ENCODE measurements around the gene GRIK3. TPM values are rescaled to one million over a fixed set of nuclear protein-coding genes. Genes with fewer than 3 reads are reported as not detected.
"Not testable (repeated sequence)": the region's sequence is repeated elsewhere in the genome, so short reads cannot be mapped to it uniquely, and the experiment has no call there.

Gene GRIK3
- total RNA-seq, 2 experiments from 2014 or later: not detected

DNA sequence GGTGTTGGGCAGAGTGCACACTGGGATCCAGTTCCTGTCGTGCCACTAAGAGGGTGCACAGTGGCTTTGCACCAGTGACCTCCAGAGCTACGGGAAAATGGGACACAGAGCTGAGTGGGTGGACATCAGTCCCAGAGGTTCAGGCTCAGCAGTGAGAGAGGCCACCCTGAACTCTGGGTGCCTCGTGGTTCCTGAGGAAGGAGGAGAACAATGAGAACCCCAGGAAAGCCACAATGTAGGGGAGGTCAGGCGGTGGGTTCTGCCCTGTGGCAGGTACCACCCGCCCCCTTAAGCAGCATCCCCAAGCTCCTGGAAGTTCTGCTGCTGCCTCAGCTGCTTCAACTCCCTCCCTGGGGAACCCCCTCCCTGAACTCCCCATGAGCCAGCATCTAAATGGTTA is 112.2 kb downstream of the GRIK3 start:
- H3K4me1 Mint-ChIP-seq: no peaks in the 10 kb centered on the region
- CTCF ChIA-PET: no interaction called here
- H3K27ac Mint-ChIP-seq: no peak overlapping the region
- no peaks in the 10 kb centered on the region for H3K27me3 Mint-ChIP-seq
- DNase-seq: no peak
- H3K9me3 Mint-ChIP-seq (ENCODE audit: low read depth): no peaks in the 10 kb centered on the region
- no peak overlapping the region for H3K4me3 Mint-ChIP-seq
- no peaks in the 10 kb centered on the region for H3K36me3 Mint-ChIP-seq
- no peak for ATAC-seq

DNA sequence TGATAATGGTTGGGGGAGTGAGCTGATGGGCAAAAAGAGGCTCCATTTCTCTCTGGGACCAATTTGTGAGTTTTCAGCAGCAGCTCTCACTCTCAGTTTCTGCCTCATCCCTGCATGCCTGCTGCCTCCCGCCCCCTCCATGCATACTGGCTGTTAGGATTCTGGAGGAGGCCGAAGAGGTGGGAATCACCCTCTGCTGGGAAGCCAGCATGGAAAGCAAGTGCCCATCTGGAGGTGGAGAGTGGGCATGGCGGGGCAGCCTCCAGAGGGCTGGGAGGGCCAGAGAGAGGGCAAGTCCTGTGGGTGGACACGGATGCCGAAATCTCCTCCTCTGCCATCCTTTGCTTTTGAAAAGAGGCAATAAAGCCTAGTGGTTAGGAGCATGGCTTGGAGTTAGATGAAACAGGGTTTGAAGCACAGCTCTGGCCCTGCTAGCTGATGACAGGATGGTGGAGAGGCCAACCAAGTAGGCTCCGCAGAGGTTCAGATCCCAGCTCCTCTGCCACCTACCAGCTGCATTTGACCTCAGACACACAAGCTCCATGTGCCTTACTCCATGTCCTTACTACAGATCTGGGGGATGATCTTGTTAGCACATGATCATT is 113.4 kb downstream of the GRIK3 start:
- Mint-ChIP-seq H3K4me1 (no peaks in the 10 kb centered on the region), H3K4me3 (no peak overlapping the region), H3K27me3 (no peaks in the 10 kb centered on the region), H3K36me3 (no peaks in the 10 kb centered on the region), H3K27ac (no peak overlapping the region), H3K9me3 (ENCODE audit: low read depth) (no peaks in the 10 kb centered on the region)
- CTCF ChIA-PET: no interaction called here
- ATAC-seq (no peak), DNase-seq (peak; percentile 32)

DNA sequence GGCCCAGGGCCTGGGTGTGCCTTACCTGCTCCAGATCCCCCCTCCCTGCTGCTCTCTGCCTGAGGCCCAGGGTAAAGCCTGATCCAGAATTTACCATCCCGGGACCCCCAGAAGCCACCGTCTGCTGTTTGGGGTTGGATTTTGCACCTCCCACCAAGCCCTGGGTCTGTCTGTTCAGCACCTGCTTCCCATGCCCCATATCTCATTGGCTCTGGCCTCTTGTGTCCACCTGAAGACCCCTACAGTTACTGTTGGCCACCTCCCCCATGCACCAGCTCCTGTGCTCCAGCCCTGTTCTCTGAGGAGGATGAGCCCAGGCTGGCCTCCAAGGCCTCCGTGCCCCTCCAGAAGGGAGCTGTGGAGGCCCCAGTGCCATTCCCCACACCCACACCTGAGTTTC is 113.9 kb downstream of the GRIK3 start:
- H3K27me3 Mint-ChIP-seq: no peaks in the 10 kb centered on the region

DNA sequence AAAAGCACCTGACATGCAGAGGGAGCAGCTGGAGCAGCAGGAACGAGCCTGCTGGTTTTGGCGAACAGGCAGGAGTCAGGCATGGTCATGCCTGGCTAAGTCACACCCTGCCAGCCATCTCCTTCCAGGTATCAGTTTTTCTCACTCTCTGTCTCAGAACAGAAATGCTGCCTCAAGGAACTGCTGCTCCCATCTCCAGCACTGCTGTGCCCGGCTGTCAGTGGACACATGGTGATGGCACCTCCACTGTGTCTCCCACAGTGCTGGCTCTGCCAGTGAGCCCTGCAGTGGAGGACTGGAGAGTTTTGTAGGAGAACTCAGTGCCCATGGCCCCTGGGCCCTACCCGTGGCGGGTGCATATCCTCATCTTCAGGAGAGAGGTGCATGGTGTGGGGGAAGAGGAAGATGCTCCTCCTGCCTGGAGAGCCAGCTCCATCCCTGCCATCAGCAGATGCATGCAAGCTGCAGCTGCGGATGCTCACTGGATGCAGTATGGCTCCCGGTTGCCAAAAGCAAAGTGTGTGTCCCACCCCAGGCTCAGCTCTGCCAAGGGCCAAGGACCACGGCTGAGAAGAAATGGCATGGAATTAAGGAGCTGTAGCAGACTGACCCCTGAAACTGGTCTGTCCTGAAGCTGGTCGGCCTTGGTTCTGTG is 114.7 kb downstream of the GRIK3 start:
- DNase-seq (peak; percentile 28), ATAC-seq (no peak)
- no peaks in the 10 kb centered on the region for H3K36me3 Mint-ChIP-seq
- H3K27ac Mint-ChIP-seq: no peak overlapping the region
- H3K4me1 Mint-ChIP-seq: no peaks in the 10 kb centered on the region
- H3K27me3 Mint-ChIP-seq: no peaks in the 10 kb centered on the region
- no peaks in the 10 kb centered on the region for H3K9me3 Mint-ChIP-seq (ENCODE audit: low read depth)
- H3K4me3 Mint-ChIP-seq: no peak overlapping the region
- CTCF ChIA-PET: no interaction called here

More for the DNA sequence above, 113.9 kb downstream of the GRIK3 start:
- no peak overlapping the region for H3K27ac Mint-ChIP-seq
- no peak for ATAC-seq
- H3K4me3 Mint-ChIP-seq: no peak overlapping the region
- DNase-seq: no peak
- no peaks in the 10 kb centered on the region for H3K4me1 Mint-ChIP-seq
- H3K9me3 Mint-ChIP-seq (ENCODE audit: low read depth): no peaks in the 10 kb centered on the region
- no peaks in the 10 kb centered on the region for H3K36me3 Mint-ChIP-seq
- CTCF ChIA-PET: no interaction called here

- no peaks in the 10 kb centered on the region for H3K27me3 Mint-ChIP-seq
- no peak for ATAC-seq
- CTCF ChIA-PET: no interaction called here
Observed at GRCh38 chr1:36918604-36919003, 115.7 kb downstream of the GRIK3 start.

GRCh38 chr1:36916542-36916941 is 117.8 kb downstream of the GRIK3 start:
- H3K27me3 Mint-ChIP-seq; H3K4me3 Mint-ChIP-seq; H3K36me3 Mint-ChIP-seq; H3K27ac Mint-ChIP-seq; ATAC-seq; H3K4me1 Mint-ChIP-seq; H3K9me3 Mint-ChIP-seq (ENCODE audit: low read depth); CTCF ChIA-PET: not testable (repeated sequence)
- peak; percentile 18 for DNase-seq

More at GRCh38 chr1:36918604-36919003, 115.7 kb downstream of the GRIK3 start:
- Mint-ChIP-seq H3K36me3 (no peaks in the 10 kb centered on the region), H3K27ac (no peak overlapping the region), H3K4me1 (no peaks in the 10 kb centered on the region), H3K9me3 (ENCODE audit: low read depth) (no peaks in the 10 kb centered on the region), H3K4me3 (no peak overlapping the region)
- no peak for DNase-seq

GRCh38 chr1:36913484-36914060 is 120.7 kb downstream of the GRIK3 start:
- Mint-ChIP-seq H3K9me3 (ENCODE audit: low read depth) (no peaks in the 10 kb centered on the region), H3K27ac (no peak overlapping the region), H3K27me3 (no peaks in the 10 kb centered on the region), H3K4me3 (no peak overlapping the region), H3K4me1 (no peaks in the 10 kb centered on the region), H3K36me3 (no peaks in the 10 kb centered on the region)
- CTCF ChIA-PET: no interaction called here
- no peak for ATAC-seq
- no peak for DNase-seq

GRCh38 chr1:36913016-36913415 is 121.3 kb downstream of the GRIK3 start:
- CTCF ChIA-PET: no interaction called here

DNA sequence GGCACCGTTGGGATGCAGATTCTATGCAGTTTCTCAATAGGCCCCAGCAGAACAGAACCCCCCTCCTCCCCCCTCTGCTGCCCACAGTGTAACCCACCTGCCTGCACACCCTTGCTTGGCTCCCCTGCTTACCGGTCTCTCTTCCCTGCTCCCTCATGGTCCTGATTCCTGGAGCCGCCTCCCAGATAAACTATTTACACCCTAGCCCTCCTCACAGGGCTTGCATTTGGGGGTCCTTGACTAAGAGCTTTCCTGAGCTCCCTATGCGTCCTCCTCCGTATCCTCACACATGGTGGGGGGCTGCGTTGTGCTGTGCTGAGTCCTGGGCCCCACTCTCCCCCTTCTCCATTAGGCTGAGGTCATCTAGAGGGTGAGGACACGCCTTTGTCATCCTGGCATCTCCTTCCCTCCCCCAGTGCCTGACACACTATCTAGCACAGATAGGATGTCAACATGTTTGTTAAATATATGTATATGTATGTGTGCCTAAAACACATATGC is 121.9 kb downstream of the GRIK3 start:
- Mint-ChIP-seq H3K4me1 (no peaks in the 10 kb centered on the region), H3K36me3 (no peaks in the 10 kb centered on the region), H3K27me3 (no peaks in the 10 kb centered on the region), H3K4me3 (no peak overlapping the region), H3K9me3 (ENCODE audit: low read depth) (no peaks in the 10 kb centered on the region), H3K27ac (no peak overlapping the region)
- ATAC-seq (no peak), DNase-seq (no peak)
- CTCF ChIA-PET: no interaction called here

More at GRCh38 chr1:36913016-36913415, 121.3 kb downstream of the GRIK3 start:
- Mint-ChIP-seq H3K27ac (no peak overlapping the region), H3K4me3 (no peak overlapping the region), H3K9me3 (ENCODE audit: low read depth) (no peaks in the 10 kb centered on the region), H3K4me1 (no peaks in the 10 kb centered on the region), H3K27me3 (no peaks in the 10 kb centered on the region), H3K36me3 (no peaks in the 10 kb centered on the region)
- no peak for DNase-seq
- no peak for ATAC-seq

DNA sequence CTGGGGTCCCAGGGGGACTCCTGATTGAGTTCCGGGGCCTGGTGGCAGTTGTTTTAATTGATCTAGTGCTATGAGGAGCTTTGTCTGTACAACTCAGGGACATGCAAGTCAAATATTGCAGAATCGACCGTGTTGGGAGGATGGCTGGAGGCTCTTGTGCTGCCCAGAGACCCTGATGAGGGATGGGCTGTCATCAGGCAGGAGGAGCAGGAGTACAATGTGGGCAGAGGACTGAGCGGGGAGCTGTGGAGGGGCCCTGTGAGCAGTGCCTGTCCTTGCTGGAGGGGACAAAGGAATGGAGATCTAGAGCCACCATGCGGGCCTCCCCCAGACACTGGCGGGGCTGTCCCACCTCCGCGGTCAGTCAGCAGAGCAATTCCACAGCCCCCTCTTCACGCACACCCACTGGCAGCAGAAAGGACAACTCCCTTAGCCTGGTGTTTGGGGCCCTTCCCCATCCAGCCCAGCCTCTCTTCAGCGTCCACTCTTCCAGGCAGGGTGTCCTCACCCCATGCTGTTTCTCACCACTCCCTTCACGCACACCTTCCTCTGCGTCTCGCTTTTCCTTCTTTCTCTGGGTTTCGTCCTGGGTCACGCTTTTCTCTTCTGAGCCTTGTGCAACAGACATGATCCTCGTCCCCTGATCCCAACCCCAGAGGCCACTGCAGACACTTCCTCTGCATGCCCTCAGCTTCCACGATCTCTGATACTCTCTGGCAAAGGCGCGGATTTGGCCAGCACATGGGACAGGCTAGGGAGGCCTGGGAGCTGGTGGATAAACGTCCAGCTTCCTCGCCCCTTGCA is 122.6 kb downstream of the GRIK3 start:
- DNase-seq: no peak
- H3K9me3 Mint-ChIP-seq (ENCODE audit: low read depth): no peaks in the 10 kb centered on the region
- H3K27me3 Mint-ChIP-seq: no peaks in the 10 kb centered on the region
- no peak overlapping the region for H3K4me3 Mint-ChIP-seq
- no peaks in the 10 kb centered on the region for H3K4me1 Mint-ChIP-seq
- ATAC-seq: no peak
- H3K27ac Mint-ChIP-seq: no peak overlapping the region
- CTCF ChIA-PET: no interaction called here
- H3K36me3 Mint-ChIP-seq: no peaks in the 10 kb centered on the region

DNA sequence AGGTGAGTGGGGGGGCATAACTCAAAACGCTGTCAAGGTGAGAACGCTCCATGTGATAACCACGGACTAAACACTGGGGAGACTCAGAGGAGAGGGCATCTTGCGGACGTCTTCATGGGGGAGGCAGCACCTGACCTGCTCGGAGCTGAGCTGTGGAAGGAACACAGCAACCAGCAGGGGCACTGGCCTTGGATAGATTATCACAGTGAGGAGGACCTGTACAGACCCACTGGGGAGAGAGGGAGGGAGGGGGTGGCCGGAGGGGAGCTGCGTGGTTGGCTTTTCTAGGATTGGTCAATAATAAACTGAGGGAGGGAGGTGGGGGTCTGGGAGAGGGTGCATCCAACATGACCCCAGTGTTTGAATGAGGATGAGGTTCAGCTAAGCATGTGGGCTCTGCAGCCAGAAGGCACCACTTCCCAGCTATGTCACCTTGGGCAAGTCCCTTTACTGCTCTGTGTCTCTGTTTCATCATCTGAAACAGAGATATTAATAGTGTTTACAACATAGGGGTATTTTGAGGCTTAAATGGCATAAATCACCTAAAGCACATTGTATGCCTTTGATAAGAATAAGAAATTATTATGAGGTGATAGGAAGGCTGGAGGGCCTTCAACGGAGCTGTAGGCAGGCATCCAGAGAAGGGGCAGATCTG is 123.3 kb downstream of the GRIK3 start:
- Mint-ChIP-seq H3K4me3 (no peak overlapping the region), H3K4me1 (no peaks in the 10 kb centered on the region), H3K27ac (no peak overlapping the region), H3K9me3 (ENCODE audit: low read depth) (no peaks in the 10 kb centered on the region), H3K36me3 (no peaks in the 10 kb centered on the region), H3K27me3 (no peaks in the 10 kb centered on the region)
- DNase-seq: no peak
- no peak for ATAC-seq
- CTCF ChIA-PET: no interaction called here

DNA sequence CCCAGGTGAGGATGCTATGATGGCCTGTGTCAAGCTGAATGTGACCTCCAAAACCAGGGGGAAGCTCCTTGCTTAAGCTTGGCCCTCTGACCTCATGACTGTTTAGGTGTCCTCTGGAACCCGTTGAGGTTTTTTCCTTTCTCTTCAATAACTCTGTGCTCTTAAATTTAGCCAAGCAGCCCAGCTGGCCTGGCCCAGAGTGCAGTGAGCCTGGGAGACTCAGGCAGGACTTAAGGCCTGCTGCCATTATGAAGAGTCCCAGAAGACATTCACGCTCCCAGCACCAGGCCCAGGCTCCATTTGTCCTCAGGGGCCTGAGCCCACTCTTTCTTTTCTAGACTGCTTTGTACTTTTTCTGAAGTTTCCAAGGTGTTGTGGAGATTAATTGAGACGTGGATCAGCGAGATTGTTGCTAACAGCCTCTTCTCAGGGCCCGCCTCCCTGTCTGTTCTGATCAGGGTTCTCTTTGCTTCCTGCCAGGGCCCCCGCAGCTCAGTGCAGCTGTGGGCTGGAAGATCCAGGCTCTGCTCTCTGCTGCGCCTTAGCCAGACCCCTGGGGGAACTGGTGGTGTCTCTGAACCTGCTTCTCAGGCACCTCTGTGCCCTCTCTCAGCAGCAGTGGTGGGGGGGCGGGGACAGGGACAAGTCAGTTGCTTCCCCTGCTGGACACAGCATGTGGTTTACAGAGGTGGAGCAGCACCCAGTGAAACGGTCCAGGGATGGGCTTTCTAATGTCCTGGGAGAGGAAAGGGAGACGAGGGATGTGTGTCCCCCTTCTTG is 124.2 kb downstream of the GRIK3 start:
- Mint-ChIP-seq H3K4me3 (no peak overlapping the region), H3K9me3 (ENCODE audit: low read depth) (no peaks in the 10 kb centered on the region), H3K27me3 (no peaks in the 10 kb centered on the region), H3K27ac (no peak overlapping the region), H3K4me1 (no peaks in the 10 kb centered on the region), H3K36me3 (no peaks in the 10 kb centered on the region)
- ATAC-seq (no peak), DNase-seq (peak; percentile 30)
- CTCF ChIA-PET: no interaction called here

DNA sequence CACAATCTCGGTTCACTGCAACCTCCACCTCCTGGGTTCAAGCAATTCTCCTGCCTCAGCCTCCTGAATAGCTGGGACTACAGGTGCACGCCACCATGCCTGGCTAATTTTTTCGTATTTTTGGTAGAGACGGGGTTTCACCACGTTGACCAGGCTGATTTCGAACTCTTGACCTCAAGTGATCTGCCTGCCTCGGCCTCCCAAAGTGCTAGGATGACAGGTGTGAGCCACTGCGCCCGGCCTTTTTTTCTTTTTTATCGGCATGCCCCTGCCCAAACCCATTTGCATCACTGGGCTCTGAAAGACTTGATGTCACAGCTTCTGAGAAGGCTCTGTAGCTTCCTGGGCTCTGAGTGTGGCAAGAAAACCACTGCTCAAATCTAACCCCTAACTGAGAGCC is 125.0 kb downstream of the GRIK3 start:
- ATAC-seq; H3K4me3 Mint-ChIP-seq; H3K27me3 Mint-ChIP-seq; H3K27ac Mint-ChIP-seq; H3K4me1 Mint-ChIP-seq; CTCF ChIA-PET; H3K9me3 Mint-ChIP-seq (ENCODE audit: low read depth); H3K36me3 Mint-ChIP-seq: not testable (repeated sequence)
- DNase-seq: peak; percentile 19

Data from activated CD8-positive, alpha-beta memory T cell treated with anti-CD3 and anti-CD28 coated beads, Interleukin-2, amount 10 ng/mL, durations not matched to agents 7 days and 5 days (primary cell).